Uterus (tissue), 2 donors: ENCODE measurements around the gene C10orf90.

ENCODE experiments used
- POLR2A ChIP-seq, 2 donors: fragments of 450-650 bp; IDR thresholded peaks; one replicate each; pipeline ENCODE4 v1.6.1; 2016; ENCODE audit warnings: antibody characterized with exemption in 2 of 2, mild to moderate bottlenecking in 1 of 2, moderate library complexity in 1 of 2
- TF ChIP-seq, protein P1 (sequence below), 4 experiments: fragments of 200-600 bp in 2 of 4; fragments of 450-650 bp in 2 of 4; sonication (generic) in 2 of 4; IDR thresholded peaks; one replicate each; pipeline ENCODE4 v1.5.1; 2016 to 2019; ENCODE audit warnings: antibody characterized with exemption in 4 of 4, mild to moderate bottlenecking in 2 of 4, moderate library complexity in 1 of 4

- TF ChIP-seq, protein P1, sequence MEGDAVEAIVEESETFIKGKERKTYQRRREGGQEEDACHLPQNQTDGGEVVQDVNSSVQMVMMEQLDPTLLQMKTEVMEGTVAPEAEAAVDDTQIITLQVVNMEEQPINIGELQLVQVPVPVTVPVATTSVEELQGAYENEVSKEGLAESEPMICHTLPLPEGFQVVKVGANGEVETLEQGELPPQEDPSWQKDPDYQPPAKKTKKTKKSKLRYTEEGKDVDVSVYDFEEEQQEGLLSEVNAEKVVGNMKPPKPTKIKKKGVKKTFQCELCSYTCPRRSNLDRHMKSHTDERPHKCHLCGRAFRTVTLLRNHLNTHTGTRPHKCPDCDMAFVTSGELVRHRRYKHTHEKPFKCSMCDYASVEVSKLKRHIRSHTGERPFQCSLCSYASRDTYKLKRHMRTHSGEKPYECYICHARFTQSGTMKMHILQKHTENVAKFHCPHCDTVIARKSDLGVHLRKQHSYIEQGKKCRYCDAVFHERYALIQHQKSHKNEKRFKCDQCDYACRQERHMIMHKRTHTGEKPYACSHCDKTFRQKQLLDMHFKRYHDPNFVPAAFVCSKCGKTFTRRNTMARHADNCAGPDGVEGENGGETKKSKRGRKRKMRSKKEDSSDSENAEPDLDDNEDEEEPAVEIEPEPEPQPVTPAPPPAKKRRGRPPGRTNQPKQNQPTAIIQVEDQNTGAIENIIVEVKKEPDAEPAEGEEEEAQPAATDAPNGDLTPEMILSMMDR (IDR thresholded peaks at IDR 0.05), result no peak
- no peak for TF ChIP-seq POLR2A (IDR thresholded peaks at IDR 0.05)
Observed at GRCh38 chr10:126475074-126475691, 195.3 kb downstream of the C10orf90 start.
